Lower leg skin (tissue), 4 donors: ENCODE results near the gene GABRD. TPM values are rescaled to one million over a fixed set of nuclear protein-coding genes. Genes with fewer than 3 reads are reported as not detected.

Experiments used
- DNase-seq, 2 donors: peaks; one replicate each; pipeline ENCODE4 v3.0.0-alpha.2; 2019; ENCODE audit warnings: low spot score in 2 of 2
- H3K4me3 ChIP-seq: fragments of 200-600 bp; sonication (generic); 2 replicates; pipeline ENCODE4 v1.5.1; 2017; ENCODE audit warnings: mild to moderate bottlenecking, low read depth; ENCODE audit not compliant: poor library complexity, severe bottlenecking
- POLR2A ChIP-seq, 2 donors: fragments of 450-650 bp; IDR thresholded peaks; one replicate each; pipeline ENCODE4 v1.6.1; 2016 to 2017; ENCODE audit warnings: antibody characterized with exemption in 2 of 2, mild to moderate bottlenecking in 1 of 2, moderate library complexity in 1 of 2
- WGBS, 2 donors: methylation state at CpG; one replicate each; pipeline ENCODE4 v1.1.5; 2018; 5-methylcytosine and 5-hydroxymethylcytosine counted together
- intact Hi-C: fragments of 100-400 bp; cut with DNase I; formaldehyde crosslinking; loops from one replicate; pipeline ENCODE4 v1.15.0; 2023; ENCODE audit warnings: low total_unique reads
- total RNA-seq, 4 donors: library from RNA; depleted of rRNA; stranded (reverse); fragments of >200 nt; gene quantifications; one replicate each; pipeline ENCODE4 v1.1.0, GENCODE V29; 2016
- TF ChIP-seq, protein P1 (sequence below), 3 donors: fragments of 450-650 bp; IDR thresholded peaks; one replicate each; pipeline ENCODE4 v1.5.1; 2016; ENCODE audit warnings: antibody characterized with exemption in 3 of 3, mild to moderate bottlenecking in 3 of 3, moderate library complexity in 2 of 3

The GABRD gene
- total RNA-seq, 4 donors from 2014 or later: 1.1 to 5.1 (median 2.0) TPM; not detected in 1

DNA sequence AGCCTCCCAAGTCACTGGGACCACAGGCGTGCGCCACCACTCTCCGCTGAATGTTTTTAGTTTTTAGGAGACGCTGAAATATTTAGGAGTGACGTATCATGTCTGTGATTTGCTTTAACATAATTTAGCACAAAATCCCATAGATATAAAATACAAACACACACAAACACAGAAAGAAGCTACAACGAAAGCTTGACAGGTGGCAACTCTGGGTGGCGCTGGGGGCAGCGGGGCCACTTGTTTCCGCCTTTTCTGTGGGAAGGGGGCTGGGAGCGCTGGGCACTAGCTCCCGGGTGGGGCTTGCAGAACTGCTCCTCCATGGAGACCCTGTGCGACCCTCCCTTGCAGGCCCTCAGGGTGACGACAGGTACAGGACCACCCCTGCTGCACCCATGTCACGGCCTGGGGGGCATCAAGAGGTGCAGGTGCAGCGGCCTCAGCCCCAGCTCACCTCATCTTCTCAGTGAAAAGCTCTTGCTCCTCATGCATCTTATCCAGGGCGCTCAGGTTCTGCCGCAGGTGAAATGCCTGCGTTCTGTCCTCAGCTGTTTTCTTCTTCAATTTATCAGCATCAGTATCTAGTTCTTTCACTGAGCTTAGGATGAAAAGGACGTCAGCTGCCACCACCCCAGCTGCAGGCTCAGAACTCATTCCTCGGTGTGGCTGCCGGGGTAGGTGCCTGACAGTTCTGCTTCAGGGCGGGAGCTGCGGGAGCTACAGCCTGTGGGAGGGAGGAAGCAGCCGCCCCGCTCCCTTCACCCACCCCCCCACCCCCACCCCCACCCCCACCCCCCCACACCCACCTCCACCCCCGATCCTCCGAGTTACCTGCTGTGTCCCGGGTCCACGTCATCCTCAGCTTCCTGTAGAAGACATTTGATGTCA is 30.8 kb upstream of the GABRD start:
- 49 to 53% methylated on average over 29 of the region's 29 CpGs for WGBS, 2 donors

DNA sequence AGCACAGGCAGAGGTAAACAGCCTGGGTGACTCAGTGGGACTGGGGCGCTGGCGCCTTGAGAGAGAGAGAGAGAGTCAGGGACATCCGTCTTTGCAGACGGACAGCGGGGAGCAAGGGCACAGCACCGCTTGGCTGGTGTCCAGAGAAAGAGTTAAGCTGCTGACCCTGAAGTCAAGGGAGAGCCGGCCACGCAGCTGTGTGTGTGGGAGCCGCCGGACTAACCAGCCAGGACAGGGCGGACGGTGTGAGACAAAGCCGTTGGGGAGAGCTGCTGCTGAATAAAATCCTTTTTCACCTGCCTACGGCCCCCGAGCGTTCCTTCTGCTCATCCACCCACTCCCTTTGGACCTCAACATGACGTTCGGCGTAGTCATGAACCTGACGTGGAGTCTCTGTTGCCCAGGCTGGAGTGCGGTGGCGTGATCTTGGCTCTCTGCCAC is 30.0 kb upstream of the GABRD start:
- H3K4me3 ChIP-seq: no peak overlapping the region
- no peak for TF ChIP-seq POLR2A (IDR thresholded peaks at IDR 0.05)
- TF ChIP-seq, protein P1, sequence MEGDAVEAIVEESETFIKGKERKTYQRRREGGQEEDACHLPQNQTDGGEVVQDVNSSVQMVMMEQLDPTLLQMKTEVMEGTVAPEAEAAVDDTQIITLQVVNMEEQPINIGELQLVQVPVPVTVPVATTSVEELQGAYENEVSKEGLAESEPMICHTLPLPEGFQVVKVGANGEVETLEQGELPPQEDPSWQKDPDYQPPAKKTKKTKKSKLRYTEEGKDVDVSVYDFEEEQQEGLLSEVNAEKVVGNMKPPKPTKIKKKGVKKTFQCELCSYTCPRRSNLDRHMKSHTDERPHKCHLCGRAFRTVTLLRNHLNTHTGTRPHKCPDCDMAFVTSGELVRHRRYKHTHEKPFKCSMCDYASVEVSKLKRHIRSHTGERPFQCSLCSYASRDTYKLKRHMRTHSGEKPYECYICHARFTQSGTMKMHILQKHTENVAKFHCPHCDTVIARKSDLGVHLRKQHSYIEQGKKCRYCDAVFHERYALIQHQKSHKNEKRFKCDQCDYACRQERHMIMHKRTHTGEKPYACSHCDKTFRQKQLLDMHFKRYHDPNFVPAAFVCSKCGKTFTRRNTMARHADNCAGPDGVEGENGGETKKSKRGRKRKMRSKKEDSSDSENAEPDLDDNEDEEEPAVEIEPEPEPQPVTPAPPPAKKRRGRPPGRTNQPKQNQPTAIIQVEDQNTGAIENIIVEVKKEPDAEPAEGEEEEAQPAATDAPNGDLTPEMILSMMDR (IDR thresholded peaks at IDR 0.05): no peak

More for the DNA sequence above, 30.8 kb upstream of the GABRD start:
- no peak overlapping the region for H3K4me3 ChIP-seq
- no peak for DNase-seq
- TF ChIP-seq, protein P1 (IDR thresholded peaks at IDR 0.05): no peak
- no peak for TF ChIP-seq POLR2A (IDR thresholded peaks at IDR 0.05)
- intact Hi-C loops: no loop called here

DNA sequence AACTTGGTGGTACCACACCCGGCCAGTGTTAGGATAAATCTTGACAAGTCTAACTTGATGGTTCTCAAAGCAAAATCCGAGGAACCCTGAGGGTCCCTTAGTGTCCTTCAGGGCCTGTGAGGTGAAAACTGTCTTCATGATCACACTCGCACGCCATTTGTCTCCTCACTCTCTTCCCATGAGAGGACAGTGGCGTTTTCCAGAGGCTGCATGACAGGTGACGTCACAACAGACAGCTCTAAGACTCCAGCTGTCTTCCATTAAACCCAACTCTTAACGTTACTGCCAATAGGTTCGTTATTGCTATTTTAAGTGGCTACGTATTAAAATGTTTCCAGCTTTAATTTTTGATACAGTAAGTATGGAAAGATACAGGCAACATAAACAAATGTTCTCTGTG is 29.4 kb upstream of the GABRD start:
- intact Hi-C loops: no loop called here
- 57 to 76% methylated on average over 9 of the region's 9 CpGs for WGBS, 2 donors
- H3K4me3 ChIP-seq: no peak overlapping the region
- no peak for DNase-seq
- no peak for TF ChIP-seq POLR2A (IDR thresholded peaks at IDR 0.05)
- TF ChIP-seq, protein P1 (IDR thresholded peaks at IDR 0.05): no peak

More for the DNA sequence above, 30.0 kb upstream of the GABRD start:
- DNase-seq: no peak
- intact Hi-C loops: no loop called here
- WGBS, 2 donors: 51 to 66% methylated on average over 22 of the region's 22 CpGs

DNA sequence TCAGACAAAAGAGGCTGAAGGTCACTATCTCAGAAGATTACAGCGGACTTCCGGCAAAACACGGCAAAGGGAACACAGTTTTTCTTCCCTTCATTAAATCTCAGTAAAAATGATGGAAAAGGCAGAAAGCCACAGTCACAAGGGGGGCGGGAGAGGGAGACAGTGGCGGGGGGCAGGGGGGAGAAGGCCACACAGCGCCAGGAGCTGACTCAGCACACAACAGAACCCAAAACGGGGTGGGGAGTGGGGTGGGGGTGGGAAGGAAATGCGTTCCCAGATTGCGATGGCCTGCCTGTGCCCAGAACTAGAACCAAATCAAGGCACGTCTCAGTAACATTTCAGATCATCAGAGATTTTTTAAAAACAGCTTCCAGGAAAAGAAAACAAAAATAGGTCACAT is 28.9 kb upstream of the GABRD start:
- TF ChIP-seq, protein P1 (IDR thresholded peaks at IDR 0.05): no peak
- TF ChIP-seq POLR2A (IDR thresholded peaks at IDR 0.05): no peak
- 33 to 36% methylated on average over 10 of the region's 10 CpGs for WGBS, 2 donors
- intact Hi-C loops: no loop called here
- no peak overlapping the region for H3K4me3 ChIP-seq
- DNase-seq: peak in 1 of 2 donors; percentile 19

DNA sequence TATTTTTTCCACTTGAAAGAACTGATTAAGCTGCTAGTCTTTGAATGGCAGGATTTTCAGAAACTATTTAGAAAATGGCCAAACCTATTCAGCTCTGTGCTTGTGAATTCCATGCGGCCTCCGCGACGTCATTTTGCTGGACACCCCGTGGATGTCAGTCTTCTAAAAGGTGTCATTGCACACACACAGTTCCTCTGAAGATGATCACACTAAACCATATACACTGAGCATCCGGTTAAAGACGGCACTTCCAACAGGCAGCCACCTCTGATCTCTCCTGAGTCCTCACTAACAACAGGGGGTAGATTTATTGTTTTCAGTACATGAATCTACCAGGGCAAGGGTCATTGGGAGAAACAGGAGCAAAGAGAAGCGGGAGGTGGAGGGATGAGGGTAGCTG is 24.6 kb upstream of the GABRD start:
- TF ChIP-seq, protein P1 (IDR thresholded peaks at IDR 0.05): no peak
- no peak for TF ChIP-seq POLR2A (IDR thresholded peaks at IDR 0.05)
- no peak overlapping the region for H3K4me3 ChIP-seq
- no peak for DNase-seq
- WGBS, 2 donors: 79 to 84% methylated on average over 8 of the region's 8 CpGs
- intact Hi-C loops: no loop called here
